Measurements from ENCODE around the gene PANK1. TPM values are rescaled to one million over a fixed set of nuclear protein-coding genes. Genes with fewer than 3 reads are reported as not detected.

Gene PANK1
- total RNA-seq, 1 experiment from 2014 or later, result 8.6 TPM

GRCh38 chr10:89677341-89677740, 32.3 kb upstream of the PANK1 start:
- BruUV-seq (replicated peaks), result no TSS peak
- H3K36me3 Mint-ChIP-seq (ENCODE audit: insufficient read depth, unreplicated experiment), result no peaks in the 10 kb centered on the region

DNA sequence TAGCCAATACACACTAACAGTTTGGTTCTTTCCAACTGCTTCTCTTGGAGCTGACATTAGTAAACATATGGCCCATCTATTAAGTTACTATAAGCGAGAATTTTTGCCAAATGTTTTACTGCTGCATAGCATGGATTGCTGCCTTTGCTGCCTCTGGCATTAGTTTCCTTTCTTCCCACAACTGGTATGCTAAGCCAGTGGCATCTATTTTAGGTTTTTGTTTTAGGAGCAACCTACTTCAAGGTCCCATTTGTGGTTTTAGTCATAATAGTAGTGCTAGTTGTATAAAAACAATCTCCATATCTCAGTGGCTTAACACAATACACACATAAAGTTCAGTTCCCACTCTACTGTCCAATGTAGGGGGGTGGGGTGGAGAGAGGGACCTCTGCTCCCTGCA, 25.9 kb upstream of the PANK1 start:
- H3K27me3 Mint-ChIP-seq (ENCODE audit: unreplicated experiment), result no peaks in the 10 kb centered on the region

More at GRCh38 chr10:89677341-89677740, 32.3 kb upstream of the PANK1 start:
- Mint-ChIP-seq H3K27me3 (ENCODE audit: unreplicated experiment) (no peaks in the 10 kb centered on the region), H3K9me3 (ENCODE audit: low read depth, unreplicated experiment) (no peaks in the 10 kb centered on the region), H3K4me3 (ENCODE audit: low read depth, unreplicated experiment) (no peak overlapping the region), H3K4me1 (ENCODE audit: low read depth, unreplicated experiment) (no peaks in the 10 kb centered on the region), H3K27ac (ENCODE audit: unreplicated experiment) (no peak overlapping the region)
- intact Hi-C loops (cut with micrococcal nuclease; ENCODE audit: unreplicated experiment), result no loop called here
- CTCF ChIA-PET, result no interaction called here
- TF ChIP-seq, protein P1, sequence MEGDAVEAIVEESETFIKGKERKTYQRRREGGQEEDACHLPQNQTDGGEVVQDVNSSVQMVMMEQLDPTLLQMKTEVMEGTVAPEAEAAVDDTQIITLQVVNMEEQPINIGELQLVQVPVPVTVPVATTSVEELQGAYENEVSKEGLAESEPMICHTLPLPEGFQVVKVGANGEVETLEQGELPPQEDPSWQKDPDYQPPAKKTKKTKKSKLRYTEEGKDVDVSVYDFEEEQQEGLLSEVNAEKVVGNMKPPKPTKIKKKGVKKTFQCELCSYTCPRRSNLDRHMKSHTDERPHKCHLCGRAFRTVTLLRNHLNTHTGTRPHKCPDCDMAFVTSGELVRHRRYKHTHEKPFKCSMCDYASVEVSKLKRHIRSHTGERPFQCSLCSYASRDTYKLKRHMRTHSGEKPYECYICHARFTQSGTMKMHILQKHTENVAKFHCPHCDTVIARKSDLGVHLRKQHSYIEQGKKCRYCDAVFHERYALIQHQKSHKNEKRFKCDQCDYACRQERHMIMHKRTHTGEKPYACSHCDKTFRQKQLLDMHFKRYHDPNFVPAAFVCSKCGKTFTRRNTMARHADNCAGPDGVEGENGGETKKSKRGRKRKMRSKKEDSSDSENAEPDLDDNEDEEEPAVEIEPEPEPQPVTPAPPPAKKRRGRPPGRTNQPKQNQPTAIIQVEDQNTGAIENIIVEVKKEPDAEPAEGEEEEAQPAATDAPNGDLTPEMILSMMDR (IDR thresholded peaks at IDR 0.05; ENCODE audit: unreplicated experiment), result no peak
- no peak for DNase-seq

DNA sequence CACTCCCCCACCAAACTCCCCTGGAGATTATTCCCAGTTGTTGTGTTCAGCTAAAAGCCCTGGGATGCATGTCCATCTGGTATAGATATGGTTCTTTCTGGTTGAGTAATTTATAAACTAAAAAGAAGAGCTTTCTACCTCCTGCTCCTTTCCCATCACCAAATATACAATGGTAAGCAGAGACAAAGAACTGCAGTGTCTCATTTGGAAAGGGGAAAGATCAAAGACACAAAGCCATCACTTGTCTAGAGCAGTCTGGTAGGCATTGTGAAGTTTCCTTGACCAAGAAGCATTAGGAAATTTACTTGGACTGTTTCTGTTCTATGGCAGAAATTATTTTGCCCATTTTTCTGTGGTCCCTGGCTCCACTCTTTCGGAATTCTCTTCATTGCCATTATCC, 24.9 kb upstream of the PANK1 start:
- DNase-seq, result no peak
- intact Hi-C loops (cut with micrococcal nuclease; ENCODE audit: unreplicated experiment), result no loop called here
- CTCF ChIA-PET, result no interaction called here
- no peak overlapping the region for H3K27ac Mint-ChIP-seq (ENCODE audit: unreplicated experiment)
- TF ChIP-seq, protein P1 (IDR thresholded peaks at IDR 0.05; ENCODE audit: unreplicated experiment), result no peak
- H3K9me3 Mint-ChIP-seq (ENCODE audit: low read depth, unreplicated experiment), result no peaks in the 10 kb centered on the region
- H3K4me3 Mint-ChIP-seq (ENCODE audit: low read depth, unreplicated experiment), result no peak overlapping the region
- no peaks in the 10 kb centered on the region for H3K36me3 Mint-ChIP-seq (ENCODE audit: insufficient read depth, unreplicated experiment)
- no peaks in the 10 kb centered on the region for H3K4me1 Mint-ChIP-seq (ENCODE audit: low read depth, unreplicated experiment)
- H3K27me3 Mint-ChIP-seq (ENCODE audit: unreplicated experiment), result no peaks in the 10 kb centered on the region
- no TSS peak for BruUV-seq (replicated peaks)

More for the DNA sequence above, 25.9 kb upstream of the PANK1 start:
- no peaks in the 10 kb centered on the region for H3K9me3 Mint-ChIP-seq (ENCODE audit: low read depth, unreplicated experiment)
- no peak for DNase-seq
- H3K36me3 Mint-ChIP-seq (ENCODE audit: insufficient read depth, unreplicated experiment), result no peaks in the 10 kb centered on the region
- intact Hi-C loops (cut with micrococcal nuclease; ENCODE audit: unreplicated experiment), result no loop called here
- CTCF ChIA-PET, result no interaction called here
- TF ChIP-seq, protein P1 (IDR thresholded peaks at IDR 0.05; ENCODE audit: unreplicated experiment), result no peak
- no peaks in the 10 kb centered on the region for H3K4me1 Mint-ChIP-seq (ENCODE audit: low read depth, unreplicated experiment)
- H3K4me3 Mint-ChIP-seq (ENCODE audit: low read depth, unreplicated experiment), result no peak overlapping the region
- H3K27ac Mint-ChIP-seq (ENCODE audit: unreplicated experiment), result no peak overlapping the region
- no TSS peak for BruUV-seq (replicated peaks)

DNA sequence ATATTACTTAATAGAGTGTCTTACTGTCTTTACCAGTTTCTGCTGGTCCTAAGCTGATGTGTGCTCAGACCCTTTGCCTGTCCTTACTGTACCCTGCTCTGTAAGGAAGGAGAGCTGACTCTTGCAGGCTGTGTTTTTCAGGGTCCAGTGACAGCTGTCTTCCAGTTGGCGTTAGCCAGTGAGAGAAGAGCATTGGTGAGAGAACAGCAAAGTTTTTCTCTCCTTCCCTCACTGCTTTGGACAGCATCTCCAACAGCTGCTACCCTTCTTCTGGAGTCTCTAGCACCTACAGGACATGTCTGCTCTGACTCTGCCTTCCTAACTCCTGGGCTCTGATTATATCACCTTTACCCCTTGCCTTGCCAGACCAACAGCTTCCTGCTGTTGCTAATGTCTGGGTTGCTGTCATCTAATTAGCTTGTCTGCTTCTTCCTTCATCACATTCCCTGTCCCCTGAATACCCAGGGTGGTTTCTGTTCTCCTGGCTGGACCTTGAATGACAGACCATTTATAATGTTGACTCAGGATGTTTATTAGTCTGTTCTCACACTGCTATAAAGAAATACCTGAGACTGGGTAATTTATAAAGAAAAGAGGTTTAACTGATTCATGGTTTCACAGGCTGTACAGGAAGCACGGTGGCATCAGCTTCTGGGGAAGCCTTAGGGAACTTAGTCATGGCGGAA, 23.5 kb upstream of the PANK1 start:
- no peak overlapping the region for H3K27ac Mint-ChIP-seq (ENCODE audit: unreplicated experiment)
- no TSS peak for BruUV-seq (replicated peaks)
- no peaks in the 10 kb centered on the region for H3K4me1 Mint-ChIP-seq (ENCODE audit: low read depth, unreplicated experiment)
- intact Hi-C loops (cut with micrococcal nuclease; ENCODE audit: unreplicated experiment), result no loop called here
- no peak overlapping the region for H3K4me3 Mint-ChIP-seq (ENCODE audit: low read depth, unreplicated experiment)
- CTCF ChIA-PET, result no interaction called here
- no peaks in the 10 kb centered on the region for H3K27me3 Mint-ChIP-seq (ENCODE audit: unreplicated experiment)
- no peaks in the 10 kb centered on the region for H3K36me3 Mint-ChIP-seq (ENCODE audit: insufficient read depth, unreplicated experiment)
- no peak for DNase-seq
- TF ChIP-seq, protein P1 (IDR thresholded peaks at IDR 0.05; ENCODE audit: unreplicated experiment), result no peak
- H3K9me3 Mint-ChIP-seq (ENCODE audit: low read depth, unreplicated experiment), result no peaks in the 10 kb centered on the region

Measured in Calu3 (cell line).